ENCODE data around the gene MSS51. TPM values are rescaled to one million over a fixed set of nuclear protein-coding genes. Genes with fewer than 3 reads are reported as not detected.
"Not testable (repeated sequence)": the region's sequence is repeated elsewhere in the genome, so short reads cannot be mapped to it uniquely, and the experiment has no call there.

The MSS51 gene
- total RNA-seq, 6 experiments from 2014 or later, result 0.31 to 0.66 (median 0.50) TPM

DNA sequence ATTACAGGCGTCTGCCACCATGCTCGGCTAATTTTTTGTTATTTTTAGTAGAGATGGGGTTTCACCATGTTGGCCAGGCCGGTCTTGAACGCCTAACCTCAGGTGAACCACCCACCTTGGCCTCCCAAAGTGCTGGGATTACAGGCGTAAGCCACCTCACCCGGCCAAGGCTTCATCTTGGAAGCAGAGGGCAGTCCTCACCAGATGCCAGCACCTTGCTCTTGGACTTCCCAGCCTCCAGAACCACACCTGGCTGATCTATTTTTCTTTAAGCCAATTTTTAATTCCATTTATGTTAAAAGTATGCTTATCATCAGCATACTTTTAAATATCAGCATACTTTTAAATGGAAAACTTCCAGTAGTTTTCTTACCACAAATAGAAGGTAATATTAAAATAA lies 31.7 kb downstream of the MSS51 start:
- no peaks in the 10 kb centered on the region; the same call in 1 of the 2 replicates for H3K4me1 Mint-ChIP-seq (ENCODE audit: low read depth)
- no peak for DNase-seq
- peaks cover 2% of the 10 kb centered on the region; the same call in 1 of the 2 replicates for H3K36me3 Mint-ChIP-seq (ENCODE audit: low read depth)
- TF ChIP-seq, protein P1, sequence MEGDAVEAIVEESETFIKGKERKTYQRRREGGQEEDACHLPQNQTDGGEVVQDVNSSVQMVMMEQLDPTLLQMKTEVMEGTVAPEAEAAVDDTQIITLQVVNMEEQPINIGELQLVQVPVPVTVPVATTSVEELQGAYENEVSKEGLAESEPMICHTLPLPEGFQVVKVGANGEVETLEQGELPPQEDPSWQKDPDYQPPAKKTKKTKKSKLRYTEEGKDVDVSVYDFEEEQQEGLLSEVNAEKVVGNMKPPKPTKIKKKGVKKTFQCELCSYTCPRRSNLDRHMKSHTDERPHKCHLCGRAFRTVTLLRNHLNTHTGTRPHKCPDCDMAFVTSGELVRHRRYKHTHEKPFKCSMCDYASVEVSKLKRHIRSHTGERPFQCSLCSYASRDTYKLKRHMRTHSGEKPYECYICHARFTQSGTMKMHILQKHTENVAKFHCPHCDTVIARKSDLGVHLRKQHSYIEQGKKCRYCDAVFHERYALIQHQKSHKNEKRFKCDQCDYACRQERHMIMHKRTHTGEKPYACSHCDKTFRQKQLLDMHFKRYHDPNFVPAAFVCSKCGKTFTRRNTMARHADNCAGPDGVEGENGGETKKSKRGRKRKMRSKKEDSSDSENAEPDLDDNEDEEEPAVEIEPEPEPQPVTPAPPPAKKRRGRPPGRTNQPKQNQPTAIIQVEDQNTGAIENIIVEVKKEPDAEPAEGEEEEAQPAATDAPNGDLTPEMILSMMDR (IDR thresholded peaks at IDR 0.05), result no peak
- no peaks in the 10 kb centered on the region for H3K9me3 Mint-ChIP-seq
- no peak overlapping the region for H3K27ac Mint-ChIP-seq
- no peak overlapping the region for H3K4me3 Mint-ChIP-seq
- no peaks in the 10 kb centered on the region; the same call in 1 of the 2 replicates for H3K27me3 Mint-ChIP-seq (ENCODE audit: insufficient read depth)

- TF ChIP-seq, protein P1 (IDR thresholded peaks at IDR 0.05), result no peak
- Mint-ChIP-seq H3K4me1 (ENCODE audit: low read depth) (no peaks in the 10 kb centered on the region), H3K4me3 (no peak overlapping the region), H3K27ac (no peak overlapping the region), H3K36me3 (ENCODE audit: low read depth) (peaks cover 18% of the 10 kb centered on the region), H3K9me3 (no peaks in the 10 kb centered on the region), H3K27me3 (ENCODE audit: insufficient read depth) (no peaks in the 10 kb centered on the region)
- DNase-seq, result no peak
Measured at GRCh38 chr10:73399063-73399462, 34.3 kb downstream of the MSS51 start.

DNA sequence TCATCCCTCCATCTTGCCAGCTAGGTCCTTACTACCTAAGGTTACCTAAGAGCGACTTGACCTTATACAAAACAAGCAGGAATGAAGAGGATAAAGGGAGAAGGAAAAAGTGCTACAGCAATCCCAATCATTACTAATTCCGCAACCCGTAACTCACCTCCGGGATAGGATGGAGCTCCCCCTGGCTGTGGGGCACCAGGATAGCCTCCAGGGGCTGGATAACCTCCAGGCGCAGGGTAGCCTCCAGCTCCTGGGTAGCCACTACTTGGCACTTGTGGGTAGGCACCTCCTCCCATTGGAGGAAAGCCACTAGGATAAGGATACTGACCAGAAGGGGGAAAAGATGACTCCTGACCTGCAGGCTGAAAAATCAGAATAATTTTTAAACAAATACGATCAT lies 35.3 kb downstream of the MSS51 start:
- Mint-ChIP-seq H3K36me3 (ENCODE audit: low read depth) (peaks cover 24% of the 10 kb centered on the region), H3K27ac (no peak overlapping the region)

DNA sequence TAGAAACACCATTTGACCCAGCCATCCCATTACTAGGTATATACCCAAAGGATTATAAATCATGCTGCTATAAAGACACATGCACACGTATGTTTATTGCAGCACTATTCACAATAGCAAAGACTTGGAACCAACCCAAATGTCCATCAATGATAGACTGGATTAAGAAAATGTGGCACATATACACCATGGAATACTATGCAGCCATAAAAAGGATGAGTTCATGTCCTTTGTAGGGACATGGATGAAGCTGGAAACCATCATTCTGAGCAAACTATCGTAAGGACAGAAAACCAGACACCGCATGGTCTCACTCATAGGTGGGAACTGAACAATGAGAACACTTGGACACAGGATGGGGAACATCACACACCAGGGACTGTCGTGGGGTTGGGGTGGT lies 39.0 kb downstream of the MSS51 start:
- H3K4me3 Mint-ChIP-seq; H3K27ac Mint-ChIP-seq; H3K9me3 Mint-ChIP-seq; H3K4me1 Mint-ChIP-seq (ENCODE audit: low read depth); H3K27me3 Mint-ChIP-seq (ENCODE audit: insufficient read depth); DNase-seq: not testable (repeated sequence)
- H3K36me3 Mint-ChIP-seq (ENCODE audit: low read depth), result peaks cover 43% of the 10 kb centered on the region

More for the DNA sequence above, 35.3 kb downstream of the MSS51 start:
- DNase-seq, result no peak
- Mint-ChIP-seq H3K9me3 (no peaks in the 10 kb centered on the region; the same call in 1 of the 2 replicates), H3K27me3 (ENCODE audit: insufficient read depth) (no peaks in the 10 kb centered on the region), H3K4me3 (no peak overlapping the region), H3K4me1 (ENCODE audit: low read depth) (no peaks in the 10 kb centered on the region)
- TF ChIP-seq, protein P1 (IDR thresholded peaks at IDR 0.05), result peak; percentile 53

GRCh38 chr10:73388228-73388627 lies 45.1 kb downstream of the MSS51 start:
- Mint-ChIP-seq H3K9me3 (no peaks in the 10 kb centered on the region), H3K4me3 (no peak overlapping the region), H3K27ac (no peak overlapping the region), H3K36me3 (ENCODE audit: low read depth) (peaks cover 51% of the 10 kb centered on the region), H3K4me1 (ENCODE audit: low read depth) (no peaks in the 10 kb centered on the region), H3K27me3 (ENCODE audit: insufficient read depth) (no peaks in the 10 kb centered on the region)
- no peak for DNase-seq
- TF ChIP-seq, protein P1 (IDR thresholded peaks at IDR 0.05), result no peak

DNA sequence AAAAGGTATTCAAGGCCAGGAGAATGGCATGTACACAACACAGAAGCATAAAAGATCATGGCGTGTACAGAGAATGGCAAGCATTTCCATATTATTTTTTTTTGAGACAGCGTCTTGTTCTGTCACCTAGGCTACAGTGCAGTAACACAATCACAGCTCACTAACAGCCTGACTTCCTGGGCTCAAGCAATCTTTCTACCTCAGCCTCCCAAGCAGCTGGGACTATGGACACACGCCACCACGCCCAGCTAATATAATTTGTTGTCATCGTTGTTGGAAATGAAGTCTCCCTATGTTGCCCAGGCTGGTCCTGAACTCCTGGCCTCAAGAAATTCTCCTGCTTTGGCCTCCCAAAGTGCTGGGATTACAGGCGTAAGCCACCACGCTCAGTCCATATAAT lies 46.8 kb downstream of the MSS51 start:
- no peak for DNase-seq
- peaks cover 53% of the 10 kb centered on the region for H3K36me3 Mint-ChIP-seq (ENCODE audit: low read depth)
- no peak overlapping the region for H3K4me3 Mint-ChIP-seq
- no peaks in the 10 kb centered on the region for H3K9me3 Mint-ChIP-seq
- H3K27me3 Mint-ChIP-seq (ENCODE audit: insufficient read depth), result no peaks in the 10 kb centered on the region
- no peak overlapping the region for H3K27ac Mint-ChIP-seq
- TF ChIP-seq, protein P1 (IDR thresholded peaks at IDR 0.05), result no peak
- no peaks in the 10 kb centered on the region for H3K4me1 Mint-ChIP-seq (ENCODE audit: low read depth)
